Kidney (tissue), 14 donors: ENCODE data around the gene DNAAF8. TPM values are rescaled to one million over a fixed set of nuclear protein-coding genes. Genes with fewer than 3 reads are reported as not detected.

ENCODE experiments used
- DNase-seq, 5 donors: peaks; one replicate each; pipeline ENCODE4 v3.0.0-alpha.2; 2013 to 2020
- FAIRE-seq: peaks from 2 replicates; lab custom pipeline; 2012; peaks lifted over from hg19 to GRCh38; lab: Jason Lieb, UNC
- H3K27ac ChIP-seq, 2 donors: one replicate each; pipeline ENCODE4 v1.7.0; 2013; ENCODE audit warnings: low read depth in 2 of 2, low read length in 2 of 2, inconsistent platforms in 1 of 2
- H3K27me3 ChIP-seq: one replicate; pipeline ENCODE4 v1.7.1; 2013; ENCODE audit warnings: low read length, inconsistent platforms; ENCODE audit not compliant: control insufficient read depth, insufficient read depth
- H3K36me3 ChIP-seq, 3 donors: one replicate each; pipeline versions ENCODE4 v1.7.0 to v1.7.1; 2013; ENCODE audit warnings: low read length in 3 of 3, control low read depth in 1 of 3, inconsistent platforms in 1 of 3; ENCODE audit not compliant: insufficient read depth in 3 of 3, control insufficient read depth in 2 of 3
- H3K4me1 ChIP-seq, 3 donors: one replicate each; pipeline versions ENCODE4 v1.7.0 to v1.7.1; 2013; ENCODE audit warnings: low read length in 3 of 3, inconsistent platforms in 1 of 3, low read depth in 1 of 3; ENCODE audit not compliant: control insufficient read depth in 2 of 3, insufficient read depth in 2 of 3
- H3K4me3 ChIP-seq, 3 donors: one replicate each; pipeline versions ENCODE4 v1.7.0 to v1.8.1; 2013; ENCODE audit warnings: low read length in 3 of 3, control low read depth in 1 of 3, inconsistent platforms in 1 of 3
- H3K9ac ChIP-seq, 3 donors: one replicate each; pipeline versions ENCODE4 v1.7.0 to v1.7.1; 2013; ENCODE audit warnings: low read length in 3 of 3, control low read depth in 1 of 3, inconsistent platforms in 1 of 3
- H3K9me3 ChIP-seq, 3 donors: one replicate each; pipeline versions ENCODE4 v1.7.0 to v1.7.1; 2013; ENCODE audit warnings: low read length in 3 of 3, control low read depth in 1 of 3, inconsistent platforms in 1 of 3; ENCODE audit not compliant: control insufficient read depth in 2 of 3, insufficient read depth in 1 of 3
- CTCF ChIP-seq: IDR thresholded peaks from 3 replicates; pipeline ENCODE4 v1.5.1; 2012; ENCODE audit warnings: mild to moderate bottlenecking, moderate library complexity, borderline replicate concordance; ENCODE audit not compliant: insufficient read depth; ENCODE audit errors: extremely low read depth
- intact Hi-C: fragments of 100-400 bp; cut with DNase I; formaldehyde crosslinking; loops from one replicate; pipeline ENCODE4 v1.11.1; 2022
- polyA plus RNA-seq: library from polyadenylated mRNA; stranded (reverse); fragments of 350-450 nt; fragmentation: Illumina TruSeq; extraction: RNeasy Lipid Tissue Mini Kit (QIAGEN cat#74804); gene quantifications from one replicate; pipeline ENCODE4 v1.2.3, GENCODE V29; 2014; ENCODE audit warnings: low read depth, low replicate concordance; ENCODE audit not compliant: insufficient read depth
- total RNA-seq: library from RNA; stranded (reverse); fragmentation: NEBNext Ultra II Directional; extraction: Animal tissue kit (Norgen Biotek cat#: 25700); gene quantifications from one replicate; pipeline ENCODE4 v1.2.1, GENCODE V29; 2021
- donor health status: control.
- donor health status: control.
- donor health status: control.
- donor health status: control.
- donor health status: control.
- donor health status: DM: yes; HTN: yes; CAD: no.
- donor health status: Normal renal cell carcinoma (clear cell type).

Gene DNAAF8
- total and polyA plus RNA-seq, 2 donors from 2014 or later: 1.8 to 4.0 TPM

- Histone ChIP-seq H3K9me3 (no peaks in the 10 kb centered on the region), H3K4me1 (peaks cover 0 to 4% (median 3%) of the 10 kb centered on the region in 3 donors), H3K36me3 (no peaks in the 10 kb centered on the region), H3K4me3 (no peak overlapping the region), H3K27me3 (no peaks in the 10 kb centered on the region), H3K27ac (no peak overlapping the region), H3K9ac (no peak overlapping the region)
- intact Hi-C loops: no loop called here
- no peak for DNase-seq
- no peak for FAIRE-seq
- no peak for TF ChIP-seq CTCF
These were observed 38.0 kb downstream of the DNAAF8 start for GRCh38 chr16:4772351-4772750.

- no peaks in the 10 kb centered on the region for H3K27me3 ChIP-seq
- no peak for FAIRE-seq
- intact Hi-C loops: no loop called here
- no peaks in the 10 kb centered on the region for H3K9me3 ChIP-seq
- no peak overlapping the region for H3K9ac ChIP-seq
- H3K27ac ChIP-seq: no peak overlapping the region
- TF ChIP-seq CTCF: no peak
- no peaks in the 10 kb centered on the region for H3K36me3 ChIP-seq
- DNase-seq: no peak
- no peaks in the 10 kb centered on the region for H3K4me1 ChIP-seq
- H3K4me3 ChIP-seq: no peak overlapping the region
These were observed 40.7 kb downstream of the DNAAF8 start for GRCh38 chr16:4775005-4775404.

- intact Hi-C loops: no loop called here
- no peak overlapping the region for H3K4me3 ChIP-seq
- no peak overlapping the region for H3K9ac ChIP-seq
- FAIRE-seq: no peak
- no peak for TF ChIP-seq CTCF
- no peak overlapping the region for H3K27ac ChIP-seq
- no peaks in the 10 kb centered on the region for H3K4me1 ChIP-seq
- DNase-seq: no peak
- H3K27me3 ChIP-seq: no peaks in the 10 kb centered on the region
- no peaks in the 10 kb centered on the region for H3K9me3 ChIP-seq
- H3K36me3 ChIP-seq: no peaks in the 10 kb centered on the region
These were observed 41.9 kb downstream of the DNAAF8 start for GRCh38 chr16:4776141-4776705.
